HL-60/S4 (cell line): ENCODE results near the gene SLC12A4.

Experiments
- in situ Hi-C: fragments of 300-500 bp; cut with MboI; formaldehyde crosslinking; loops from 2 replicates; pipeline ENCODE4 v1.14.3; 2022; ENCODE audit warnings: low sequenced_read_pairs

Gene SLC12A4

GRCh38 chr16:67902831-67903230 lies 65.6 kb downstream of the SLC12A4 start:
- in situ Hi-C loops = no loop called here

- in situ Hi-C loops = no loop called here
These were observed 66.7 kb downstream of the SLC12A4 start for GRCh38 chr16:67901734-67902133.

GRCh38 chr16:67897231-67897630 lies 71.2 kb downstream of the SLC12A4 start:
- in situ Hi-C loops = no loop called here

GRCh38 chr16:67893743-67894399 lies 74.6 kb downstream of the SLC12A4 start:
- in situ Hi-C loops = no loop called here
